GM19372 (cell line): Measurements from ENCODE around the gene BRICD5.
"Not testable (repeated sequence)": the region's sequence is repeated elsewhere in the genome, so short reads cannot be mapped to it uniquely, and the experiment has no call there.

ENCODE experiments used
- ATAC-seq: cut with Tn5 transposase; IDR thresholded peaks from one replicate; pipeline ENCODE4 v1.9.1; 2021; ENCODE audit warnings: mild to moderate bottlenecking, low read depth, moderate library complexity; ENCODE audit not compliant: unreplicated experiment

Gene BRICD5

DNA sequence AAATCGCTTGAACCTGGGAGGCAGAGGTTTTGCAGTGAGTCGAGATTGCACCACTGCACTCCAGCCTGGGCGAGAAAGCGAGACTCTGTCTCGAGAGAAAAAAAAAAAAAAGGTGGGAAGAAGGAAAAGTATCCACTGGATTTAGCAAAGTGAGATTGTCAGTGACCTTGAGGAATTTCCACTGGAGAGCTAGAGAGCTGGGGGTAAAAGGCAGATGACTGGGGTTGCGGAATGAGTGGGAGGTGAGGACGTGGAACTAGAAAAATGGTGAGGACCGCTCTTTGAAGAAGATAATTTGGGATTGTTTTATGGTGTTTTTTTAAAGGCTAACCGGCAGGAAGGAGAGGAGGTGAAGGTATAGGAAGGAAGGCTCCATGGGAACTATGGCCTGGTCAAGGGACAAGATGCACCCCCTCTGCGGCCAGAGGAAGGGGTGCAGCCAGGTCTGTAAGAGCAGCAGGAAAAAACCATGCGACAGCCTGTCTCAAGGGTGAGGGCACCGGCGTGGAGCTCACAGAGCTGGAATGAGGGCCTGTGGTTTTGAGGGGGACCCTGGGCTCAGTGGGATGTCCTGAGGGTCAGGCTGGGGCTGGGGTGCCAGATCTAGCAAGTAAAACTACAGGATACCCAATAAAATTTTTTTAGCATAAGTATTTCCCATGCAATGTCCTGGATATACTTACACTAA, 6.1 kb downstream of the BRICD5 start:
- no peak for ATAC-seq

DNA sequence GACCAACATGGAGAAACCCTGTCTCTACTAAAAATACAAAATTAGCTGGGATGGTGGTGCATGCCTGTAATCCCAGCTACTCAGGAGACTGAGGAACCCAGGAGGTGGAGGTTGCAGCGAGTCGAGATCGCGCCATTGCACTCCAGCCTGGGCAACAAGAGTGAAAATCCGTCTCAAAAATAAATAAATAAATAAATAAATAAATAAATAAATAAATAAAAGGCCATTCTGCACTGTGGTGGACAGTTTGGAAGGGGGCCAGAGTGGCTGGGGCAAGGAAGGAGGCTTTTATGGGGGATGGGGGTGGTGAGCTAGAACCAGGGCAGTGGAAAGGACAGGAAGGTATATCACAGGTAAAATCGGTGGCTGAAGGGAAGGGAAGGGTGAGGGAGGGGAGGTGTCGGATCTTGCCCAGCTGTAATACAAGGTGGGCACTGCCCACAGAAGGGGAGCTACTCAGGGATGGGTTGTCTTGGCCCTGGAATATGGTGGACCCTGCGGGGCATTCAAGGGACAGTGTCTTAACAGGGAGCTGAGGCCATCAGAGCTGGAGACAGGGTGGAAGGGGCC, 7.5 kb downstream of the BRICD5 start:
- not testable (repeated sequence) for ATAC-seq

DNA sequence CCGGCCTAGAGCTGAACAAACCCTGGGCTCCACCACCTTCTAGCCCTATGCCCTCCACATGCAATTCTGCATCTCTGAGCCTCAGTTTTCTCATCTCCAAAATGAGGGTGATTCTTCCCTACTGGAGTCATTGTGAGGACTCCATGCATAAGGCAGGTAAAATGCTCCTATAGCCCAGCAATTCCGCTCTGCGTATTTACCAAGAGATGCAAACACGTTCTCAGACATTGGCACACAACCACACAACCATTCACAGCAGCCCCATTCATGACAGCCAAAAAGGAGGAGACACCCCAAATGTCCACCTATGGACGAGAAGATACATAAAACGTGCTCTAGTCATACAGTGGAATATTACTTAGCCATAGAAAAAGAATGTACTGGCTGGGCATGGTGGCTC, 10.3 kb downstream of the BRICD5 start:
- ATAC-seq = no peak

DNA sequence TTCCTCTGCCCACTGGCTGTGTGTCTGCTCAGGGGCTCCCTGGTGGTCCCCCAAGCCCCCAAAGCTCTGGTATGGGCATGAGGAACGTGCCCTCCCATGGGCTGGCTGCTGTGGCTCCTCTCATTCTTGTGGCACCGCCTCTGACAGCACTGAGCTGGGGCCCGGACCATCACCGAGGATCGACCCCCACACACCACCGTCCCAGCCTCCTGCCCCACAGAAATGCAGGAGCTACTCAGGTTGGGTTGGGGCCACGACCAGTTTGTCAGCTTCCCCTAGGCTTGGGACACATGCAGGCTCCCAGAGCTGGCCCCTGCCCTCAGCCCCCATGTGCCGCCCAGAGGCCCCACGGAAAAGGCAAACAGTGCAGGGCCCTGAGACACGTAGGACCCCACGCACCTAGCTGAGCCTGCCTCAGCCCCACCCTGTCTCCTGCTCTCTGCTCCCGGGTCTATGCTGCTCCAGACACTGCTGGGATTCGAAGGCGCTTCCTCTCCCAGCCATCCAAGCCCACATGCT, 11.0 kb downstream of the BRICD5 start:
- ATAC-seq = no peak

DNA sequence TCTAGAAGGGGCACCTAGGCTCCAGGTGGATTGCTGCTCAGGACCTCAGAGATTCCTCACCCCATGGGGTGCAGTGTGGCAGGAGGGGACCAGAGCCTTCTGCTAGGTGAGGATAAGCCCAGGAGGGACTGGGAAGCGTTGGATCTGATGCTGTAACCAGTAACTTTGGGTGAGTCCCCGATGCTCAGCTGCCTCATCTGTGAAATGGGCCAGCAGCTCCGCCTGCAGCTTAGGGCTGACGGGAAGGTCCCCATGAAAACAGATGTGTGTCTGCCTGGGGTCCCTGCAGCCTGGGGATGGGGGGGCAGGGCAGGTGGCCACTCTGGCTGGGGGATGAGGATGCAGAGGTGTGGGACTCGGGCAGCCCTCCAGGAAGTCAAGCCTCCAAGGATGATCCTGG, 11.6 kb downstream of the BRICD5 start:
- no peak for ATAC-seq

DNA sequence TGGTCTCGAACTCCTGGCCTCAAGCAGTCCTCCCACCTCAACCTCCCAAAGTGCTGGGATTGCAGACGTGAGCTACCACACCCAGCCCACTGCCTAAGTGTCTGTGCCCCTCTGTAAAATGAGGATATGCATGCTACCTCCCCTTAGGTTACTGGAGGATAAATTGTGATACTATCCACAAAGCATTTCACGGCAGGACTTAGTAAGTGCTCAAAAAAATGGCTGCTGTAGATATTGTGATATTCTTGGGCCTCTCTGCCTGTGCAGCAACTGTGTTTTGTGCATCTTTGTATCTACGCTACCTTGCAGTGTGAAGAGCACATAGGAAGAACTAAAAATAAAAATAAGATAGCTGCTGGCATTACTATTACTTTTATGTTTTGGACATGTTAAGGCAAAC, 12.4 kb downstream of the BRICD5 start:
- ATAC-seq = no peak

DNA sequence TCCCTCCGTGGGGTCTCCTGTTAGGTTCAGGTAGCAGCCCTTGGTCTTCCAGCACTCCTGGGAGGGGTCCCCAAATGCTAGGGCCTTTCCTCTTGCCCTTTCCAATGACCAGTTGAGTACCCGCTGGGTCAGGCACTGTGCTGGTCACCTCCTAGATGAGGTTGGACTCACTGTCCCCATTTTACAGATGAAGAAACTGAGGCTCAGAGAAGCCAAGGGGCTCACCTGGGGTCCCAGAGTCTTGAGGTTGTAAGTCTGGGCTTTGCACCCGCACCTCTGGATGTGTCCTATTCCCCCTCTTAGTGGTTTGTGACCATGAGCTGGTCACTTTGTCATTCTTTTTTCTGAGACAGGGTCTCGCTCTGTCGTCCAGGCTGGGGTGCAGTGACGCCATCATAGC, 12.9 kb downstream of the BRICD5 start:
- ATAC-seq = no peak

DNA sequence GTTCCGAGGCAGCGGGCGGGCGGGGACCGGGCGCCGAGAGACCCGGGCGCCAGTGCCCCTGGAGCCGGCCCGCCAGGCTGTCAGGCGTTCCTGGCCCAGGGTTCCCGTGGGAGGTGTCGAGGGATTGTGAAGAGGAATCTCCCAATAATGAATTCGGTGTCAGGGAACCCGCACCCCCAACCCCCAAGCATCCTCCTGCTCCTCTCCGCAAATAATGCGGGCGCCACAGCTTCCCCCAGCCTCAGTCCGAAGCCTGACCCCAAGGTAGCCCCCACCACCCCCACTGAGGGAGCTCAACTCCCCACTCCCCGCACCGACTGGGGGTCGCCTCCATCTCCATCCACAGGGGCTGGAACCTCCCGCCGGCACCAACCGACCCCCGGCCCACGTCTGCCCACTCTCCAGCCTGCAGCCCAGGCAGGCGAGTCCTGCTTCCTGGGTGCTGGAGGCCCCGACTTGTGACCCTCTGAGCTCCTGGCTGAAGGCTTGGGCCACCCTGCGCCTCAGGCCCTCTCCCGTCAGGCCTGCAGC, 13.6 kb downstream of the BRICD5 start:
- no peak for ATAC-seq

DNA sequence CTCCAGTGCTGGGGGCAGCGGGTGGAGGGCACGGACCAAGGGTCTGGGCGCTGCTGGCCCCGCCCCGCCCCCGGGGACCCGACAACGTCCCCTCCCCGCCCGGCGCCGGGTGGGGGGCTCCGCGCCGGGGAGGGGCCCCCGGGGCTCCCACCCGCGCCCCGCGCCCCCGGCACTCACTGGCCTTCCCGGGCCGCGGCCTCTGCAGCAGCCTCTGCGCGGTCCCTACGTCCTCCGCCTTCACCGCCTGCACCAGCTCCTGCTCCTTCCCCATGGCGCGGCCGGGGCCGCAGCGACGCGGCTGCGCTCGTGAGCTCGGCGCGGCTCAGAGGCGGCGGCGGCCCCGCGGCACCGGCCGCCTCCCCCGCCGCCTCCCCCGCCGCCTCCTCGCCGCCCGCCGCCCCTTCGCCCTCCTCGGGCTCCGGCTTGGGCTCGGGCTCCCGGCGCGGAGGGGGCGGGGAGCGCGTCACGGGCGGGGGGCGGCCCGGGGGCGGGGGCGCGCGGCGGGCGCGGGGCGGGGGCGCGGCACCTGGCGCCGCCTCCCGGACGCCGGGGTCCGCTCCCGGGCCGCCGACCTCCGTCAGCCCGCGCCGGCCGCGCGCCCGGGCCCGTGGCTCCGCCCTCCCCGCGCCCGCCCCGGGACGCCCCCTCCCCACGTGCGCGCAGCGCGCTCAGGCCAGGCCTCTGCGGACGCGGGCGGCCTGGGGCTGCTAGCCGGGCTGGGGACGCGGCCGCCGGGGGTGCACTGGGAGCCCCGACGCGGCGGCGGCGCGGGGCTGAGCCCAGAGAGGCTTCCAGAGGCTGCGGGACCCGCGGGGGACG, 14.3 kb downstream of the BRICD5 start, which contains the start of gene CASKIN1:
TSS of gene CASKIN1 (minus strand) at position 444 of the 819 bp plus-strand sequence. CDS start at position 271, 173 bp downstream.
- ATAC-seq = no peak

DNA sequence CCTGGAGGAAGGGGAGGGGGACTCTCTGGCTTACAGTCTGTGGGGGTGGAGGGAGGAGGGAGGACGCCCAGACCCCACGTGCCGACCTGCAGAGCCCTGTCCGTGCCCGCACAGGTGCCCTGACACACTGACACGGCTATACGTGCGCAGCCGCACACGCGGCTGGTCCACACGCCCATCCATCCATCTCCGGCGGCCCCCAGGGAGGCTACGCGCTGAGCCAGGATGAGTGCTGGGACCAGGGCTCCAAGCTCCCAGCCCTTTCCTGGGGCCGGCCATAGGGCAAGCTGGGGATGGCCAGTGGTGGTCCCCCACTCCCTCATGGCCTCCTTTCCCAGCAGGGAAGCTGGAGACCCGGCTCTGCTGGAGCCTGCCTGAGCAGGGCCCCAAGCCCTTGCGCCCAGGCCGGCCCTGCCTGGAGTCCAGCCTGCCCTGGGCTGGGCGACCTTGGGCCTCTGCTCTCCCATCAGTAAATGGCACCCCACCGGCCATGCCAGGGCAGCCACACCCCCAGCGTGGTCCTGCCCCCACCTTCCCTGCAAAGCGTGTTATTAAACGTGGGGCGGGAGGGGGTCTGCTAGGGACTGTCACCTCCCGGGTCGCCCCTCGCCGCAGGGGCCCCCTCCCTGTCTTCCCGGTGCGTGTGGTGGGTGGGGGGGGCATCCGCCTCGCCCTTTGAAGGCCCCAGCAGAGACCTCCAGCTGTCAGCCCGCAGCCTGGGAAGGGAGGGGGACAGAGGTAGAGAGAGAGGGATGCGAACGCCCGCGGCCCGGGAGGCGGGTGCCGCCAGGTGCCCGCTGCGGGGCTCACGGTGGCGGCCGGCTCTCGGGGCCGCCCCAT, 15.1 kb downstream of the BRICD5 start:
- no peak for ATAC-seq

DNA sequence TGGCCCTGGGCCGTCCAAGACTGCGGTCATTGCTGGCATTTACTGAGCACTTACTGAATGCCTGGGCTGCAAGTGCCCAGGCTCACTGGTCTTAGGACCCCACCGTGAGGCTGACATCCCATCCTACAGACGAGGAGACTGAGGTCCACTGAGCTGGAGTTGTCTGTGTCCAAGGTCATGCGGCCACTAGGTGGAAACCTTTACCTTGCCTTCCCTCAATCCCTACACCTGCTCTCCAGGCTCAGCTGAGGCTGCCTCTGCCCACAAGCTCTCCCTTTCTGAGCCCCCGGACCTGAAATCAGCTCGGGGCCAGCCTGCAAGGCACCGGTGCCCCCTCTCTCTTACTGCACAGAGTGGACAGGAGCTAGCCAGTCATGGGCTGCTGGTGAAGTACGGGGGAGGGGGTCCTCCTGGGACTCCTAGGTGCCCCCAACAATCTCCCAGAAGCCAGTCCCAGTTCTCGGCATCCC, 15.8 kb downstream of the BRICD5 start:
- ATAC-seq = no peak

DNA sequence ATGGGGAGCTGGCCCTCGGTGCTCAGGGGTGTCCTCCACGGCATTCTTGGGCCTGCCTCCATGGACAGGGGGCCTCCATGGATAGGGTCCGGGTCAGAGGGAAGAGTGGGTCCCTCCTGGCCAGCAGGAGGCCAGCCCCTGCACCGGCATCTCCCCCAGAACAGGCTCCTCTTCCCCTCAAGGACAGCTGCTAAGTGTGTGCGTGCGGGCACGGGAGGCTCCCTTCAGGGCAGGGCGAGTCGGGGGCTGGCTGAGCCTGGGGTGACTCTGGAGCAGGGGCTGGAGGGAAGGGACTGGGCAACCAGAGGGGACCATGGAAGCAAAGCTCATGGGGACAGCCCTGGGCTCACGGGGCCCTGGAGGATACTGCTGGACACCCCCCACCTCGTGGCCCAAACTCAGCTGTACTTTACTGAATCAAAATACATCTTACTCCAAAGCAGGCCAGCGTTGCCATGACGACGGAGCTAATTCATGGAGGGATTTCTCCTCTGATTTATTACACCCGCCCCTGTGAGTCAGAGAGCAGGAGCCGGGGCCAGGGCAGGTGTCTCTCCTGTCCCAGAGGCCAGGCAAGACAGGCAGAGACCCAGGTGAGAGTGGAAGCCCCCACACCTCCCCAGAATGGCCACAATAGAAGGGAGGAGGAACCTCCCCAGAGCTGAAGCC, 16.4 kb downstream of the BRICD5 start:
- no peak for ATAC-seq

DNA sequence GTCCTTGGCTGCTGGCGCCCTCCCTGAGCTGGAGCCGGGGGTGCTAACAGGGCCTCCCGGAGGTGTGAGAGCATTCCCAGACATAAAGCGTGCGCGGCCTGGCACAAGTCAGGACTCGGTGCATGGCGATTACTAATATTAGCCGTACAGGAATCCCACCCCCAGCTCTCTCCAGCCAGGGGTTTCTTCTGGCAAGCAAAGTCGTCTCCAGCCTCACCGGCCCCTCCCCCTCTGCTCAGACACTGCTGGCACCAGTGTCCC, 19.3 kb downstream of the BRICD5 start:
- ATAC-seq = no peak

DNA sequence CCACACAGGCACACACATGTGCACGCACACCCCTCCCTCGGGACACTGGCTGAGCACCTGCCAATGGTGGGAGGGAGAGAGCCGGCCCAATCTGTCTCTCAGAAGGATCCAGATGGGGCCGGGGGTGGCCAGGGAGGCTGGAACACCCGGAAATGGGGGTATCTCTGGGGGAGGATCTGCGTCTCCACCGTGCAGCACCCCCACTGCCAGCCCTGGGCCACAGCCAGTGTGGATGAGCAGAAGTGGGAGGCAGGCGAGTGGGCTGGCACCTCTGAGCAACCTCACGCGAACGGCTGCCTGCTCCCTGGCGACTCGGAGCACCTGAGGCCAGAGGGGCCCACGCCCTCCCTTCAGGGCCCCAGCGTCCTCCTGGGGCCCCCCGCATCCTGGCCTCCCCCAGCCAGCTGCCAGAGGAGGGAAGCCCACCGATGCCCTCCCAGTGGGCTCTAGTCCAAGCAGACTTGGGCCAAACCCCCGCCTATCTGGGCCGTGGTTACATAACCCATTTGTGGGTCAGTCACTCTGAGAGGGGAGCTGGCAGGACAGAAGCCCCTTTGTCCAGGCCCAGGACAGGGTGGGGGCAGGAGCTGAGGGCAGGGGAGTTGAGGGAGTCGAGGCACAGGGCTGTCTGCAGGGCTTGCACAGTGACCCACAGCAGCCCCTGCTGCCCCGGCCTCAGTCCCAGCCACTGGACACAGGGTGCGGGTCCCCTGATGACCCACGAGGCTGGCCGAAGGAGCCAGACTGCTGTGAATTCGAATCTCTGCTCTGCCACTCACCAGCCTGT, 19.8 kb downstream of the BRICD5 start:
- no peak for ATAC-seq

DNA sequence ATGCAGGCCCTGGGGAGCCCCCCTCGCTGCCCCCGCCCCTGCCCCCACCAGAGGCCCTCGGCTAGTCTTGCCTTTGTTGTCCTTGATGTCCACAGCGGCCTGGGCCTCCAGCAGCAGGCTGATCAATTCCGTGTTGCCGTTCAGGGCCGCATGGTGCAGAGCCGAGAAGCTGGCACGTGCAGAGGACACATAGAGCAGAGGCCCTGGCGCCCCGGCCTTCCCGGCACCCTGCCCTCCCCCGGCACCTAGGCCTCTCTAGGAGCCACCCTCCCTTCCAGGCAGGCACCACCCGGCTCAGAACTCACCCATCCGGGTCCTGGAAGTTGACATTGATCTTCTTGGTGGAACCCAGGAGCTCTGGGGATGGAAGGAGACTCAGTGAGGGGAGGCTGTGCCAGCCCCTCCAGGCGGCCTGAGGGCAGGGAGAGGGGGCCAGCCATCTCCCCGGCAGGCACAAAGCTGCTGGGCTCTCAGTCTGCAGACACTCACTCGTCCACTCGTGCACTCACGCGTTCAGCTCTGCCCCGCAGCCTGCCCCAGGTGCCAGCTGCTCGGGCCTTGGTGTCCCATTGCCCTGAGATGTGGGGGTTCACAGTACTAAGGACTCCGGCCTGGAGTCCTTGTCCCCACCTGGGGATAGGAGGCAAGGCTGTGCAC, 20.5 kb downstream of the BRICD5 start:
- no peak for ATAC-seq

DNA sequence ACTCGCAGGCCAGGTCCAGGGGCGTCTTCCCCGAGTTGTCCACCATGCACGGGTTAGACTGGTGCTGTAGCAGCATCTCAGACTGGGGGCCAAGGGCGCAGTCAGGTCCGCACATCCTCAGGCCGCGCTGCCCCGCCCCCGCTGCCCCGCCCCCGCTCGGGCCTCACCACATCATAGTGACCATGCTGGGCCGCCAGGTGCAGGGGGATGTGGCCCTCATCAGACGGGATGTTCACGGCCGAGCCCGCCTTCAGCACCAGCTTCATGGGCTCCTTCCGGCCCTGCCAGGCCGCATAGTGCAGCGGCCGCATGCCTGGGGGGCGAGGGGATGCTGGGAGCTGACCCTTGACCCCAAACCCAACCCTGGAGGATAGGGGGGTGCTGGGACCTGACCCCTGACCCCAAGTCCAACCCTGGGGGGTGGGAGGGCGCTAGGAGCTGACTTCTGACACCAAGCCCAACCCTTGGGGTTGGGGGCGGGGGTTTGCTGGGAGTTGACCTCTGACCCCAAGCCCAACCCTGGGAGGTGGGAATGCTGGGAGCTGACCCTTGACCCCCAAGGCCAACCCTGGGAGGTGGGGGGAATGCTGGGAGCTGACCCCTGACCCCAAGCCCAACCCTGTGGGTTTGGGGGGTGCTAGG, 21.3 kb downstream of the BRICD5 start:
- ATAC-seq = no peak

DNA sequence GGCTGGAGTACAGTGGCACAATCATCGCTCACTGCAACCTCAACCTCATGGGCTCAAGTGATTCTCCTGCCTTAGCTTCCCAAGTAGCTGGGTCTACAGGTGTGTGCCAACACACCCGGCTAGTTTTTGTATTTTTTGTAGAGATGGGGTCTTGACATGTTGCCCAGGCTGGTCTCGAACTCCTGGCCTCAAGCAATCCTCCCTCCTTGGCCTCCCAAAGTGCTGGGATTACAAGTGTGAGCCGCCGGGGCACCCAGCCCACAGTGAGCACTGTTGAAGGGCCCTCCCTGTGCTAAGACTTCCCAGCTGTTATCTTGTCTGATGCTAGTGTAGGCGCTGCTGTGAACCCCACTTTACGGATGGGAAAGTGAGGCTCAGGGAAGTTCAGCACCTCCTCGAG, 22.3 kb downstream of the BRICD5 start:
- no peak for ATAC-seq

DNA sequence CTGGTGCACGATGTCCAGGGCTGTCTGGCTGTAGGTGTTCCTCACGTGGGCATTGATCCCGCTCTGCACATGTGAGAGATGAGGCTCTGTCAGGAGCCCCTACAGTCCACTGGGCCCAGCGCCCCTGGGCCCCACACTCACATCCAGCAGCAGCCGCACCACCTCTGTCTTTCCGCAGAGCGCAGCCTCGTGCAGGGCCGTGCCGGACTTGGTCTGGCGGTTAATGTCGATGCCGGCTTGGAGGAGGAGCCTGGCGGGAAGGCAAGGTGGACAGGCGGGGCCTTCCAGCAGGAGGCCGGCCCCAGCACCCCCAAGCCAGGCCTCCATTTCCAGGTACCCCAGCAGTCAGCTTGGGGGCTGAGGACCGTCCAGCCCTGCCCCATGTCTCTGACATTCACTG, 23.5 kb downstream of the BRICD5 start:
- ATAC-seq = no peak
